Subcutaneous adipose tissue (tissue), 4 donors: ENCODE data around the gene PLSCR1. TPM values are rescaled to one million over a fixed set of nuclear protein-coding genes. Genes with fewer than 3 reads are reported as not detected.

Source experiments
- total RNA-seq, 4 donors: library from RNA; depleted of rRNA; stranded (reverse); fragments of >200 nt; gene quantifications; one replicate each; pipeline ENCODE4 v1.1.0, GENCODE V29; 2016
- TF ChIP-seq, protein P1 (sequence below): fragments of 450-650 bp; IDR thresholded peaks from one replicate; pipeline ENCODE4 v1.5.1; 2016; ENCODE audit warnings: low read depth, mild to moderate bottlenecking, control low read depth, antibody characterized with exemption, moderate library complexity

Gene PLSCR1
- total RNA-seq, 4 donors from 2014 or later = 111 to 182 (median 163) TPM

- TF ChIP-seq, protein P1, sequence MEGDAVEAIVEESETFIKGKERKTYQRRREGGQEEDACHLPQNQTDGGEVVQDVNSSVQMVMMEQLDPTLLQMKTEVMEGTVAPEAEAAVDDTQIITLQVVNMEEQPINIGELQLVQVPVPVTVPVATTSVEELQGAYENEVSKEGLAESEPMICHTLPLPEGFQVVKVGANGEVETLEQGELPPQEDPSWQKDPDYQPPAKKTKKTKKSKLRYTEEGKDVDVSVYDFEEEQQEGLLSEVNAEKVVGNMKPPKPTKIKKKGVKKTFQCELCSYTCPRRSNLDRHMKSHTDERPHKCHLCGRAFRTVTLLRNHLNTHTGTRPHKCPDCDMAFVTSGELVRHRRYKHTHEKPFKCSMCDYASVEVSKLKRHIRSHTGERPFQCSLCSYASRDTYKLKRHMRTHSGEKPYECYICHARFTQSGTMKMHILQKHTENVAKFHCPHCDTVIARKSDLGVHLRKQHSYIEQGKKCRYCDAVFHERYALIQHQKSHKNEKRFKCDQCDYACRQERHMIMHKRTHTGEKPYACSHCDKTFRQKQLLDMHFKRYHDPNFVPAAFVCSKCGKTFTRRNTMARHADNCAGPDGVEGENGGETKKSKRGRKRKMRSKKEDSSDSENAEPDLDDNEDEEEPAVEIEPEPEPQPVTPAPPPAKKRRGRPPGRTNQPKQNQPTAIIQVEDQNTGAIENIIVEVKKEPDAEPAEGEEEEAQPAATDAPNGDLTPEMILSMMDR = no peak
These were observed 1.4 kb downstream of the PLSCR1 start for GRCh38 chr3:146542978-146543377.

- TF ChIP-seq, protein P1 = no peak
These were observed 2.2 kb downstream of the PLSCR1 start for GRCh38 chr3:146542179-146542578.

- TF ChIP-seq, protein P1 = no peak
These were observed 3.4 kb downstream of the PLSCR1 start for GRCh38 chr3:146540978-146541377.

- TF ChIP-seq, protein P1 = no peak
These were observed 4.2 kb downstream of the PLSCR1 start for GRCh38 chr3:146540236-146540635.

GRCh38 chr3:146539315-146539714 is 5.1 kb downstream of the PLSCR1 start:
- TF ChIP-seq, protein P1 = no peak

DNA sequence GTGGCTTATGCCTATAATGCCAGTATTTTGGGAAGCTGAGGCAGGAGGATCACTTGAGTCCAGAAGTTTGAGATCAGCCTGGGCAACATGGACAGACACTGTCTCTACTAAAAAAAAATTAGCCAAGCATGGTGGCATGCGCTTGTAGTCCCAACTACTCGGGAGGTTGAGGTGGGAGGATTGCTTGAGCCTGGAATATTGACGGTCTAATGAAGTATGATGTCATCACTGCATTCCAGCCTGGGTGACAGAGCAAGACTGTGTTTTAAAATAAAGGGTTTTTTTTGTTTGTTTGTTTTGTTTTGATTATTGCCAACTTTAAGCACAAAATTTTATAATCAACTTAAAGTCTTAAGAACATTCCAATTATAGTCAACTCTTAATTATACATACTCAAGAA is 6.8 kb downstream of the PLSCR1 start:
- TF ChIP-seq, protein P1 = no peak

DNA sequence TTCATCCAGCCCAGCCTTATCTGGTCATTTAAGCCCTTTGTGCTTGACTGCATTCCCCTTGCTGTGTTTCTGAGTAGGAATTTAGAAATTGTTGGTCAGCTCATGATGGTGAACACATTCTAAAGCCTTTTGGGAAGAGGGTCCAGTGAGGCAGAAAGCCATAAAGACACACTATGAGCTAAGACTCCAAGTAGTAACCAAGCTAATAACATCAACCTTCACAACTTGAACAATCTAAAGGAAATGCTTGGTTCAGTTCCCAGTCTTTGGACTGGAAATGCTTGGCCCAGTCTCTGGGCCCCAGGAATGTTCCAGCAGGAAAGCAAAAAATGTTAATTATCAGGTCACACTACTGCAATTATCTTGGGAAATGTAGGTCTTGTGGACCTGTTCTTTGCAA is 7.7 kb downstream of the PLSCR1 start:
- TF ChIP-seq, protein P1 = no peak
